T-helper 22 cell (primary cell): ENCODE data around the gene IL1RN.

Experiments used
- DNase-seq: peaks from one replicate; pipeline ENCODE4 v3.0.0-alpha.2; 2020; ENCODE audit warnings: low read depth

IL1RN gene

DNA sequence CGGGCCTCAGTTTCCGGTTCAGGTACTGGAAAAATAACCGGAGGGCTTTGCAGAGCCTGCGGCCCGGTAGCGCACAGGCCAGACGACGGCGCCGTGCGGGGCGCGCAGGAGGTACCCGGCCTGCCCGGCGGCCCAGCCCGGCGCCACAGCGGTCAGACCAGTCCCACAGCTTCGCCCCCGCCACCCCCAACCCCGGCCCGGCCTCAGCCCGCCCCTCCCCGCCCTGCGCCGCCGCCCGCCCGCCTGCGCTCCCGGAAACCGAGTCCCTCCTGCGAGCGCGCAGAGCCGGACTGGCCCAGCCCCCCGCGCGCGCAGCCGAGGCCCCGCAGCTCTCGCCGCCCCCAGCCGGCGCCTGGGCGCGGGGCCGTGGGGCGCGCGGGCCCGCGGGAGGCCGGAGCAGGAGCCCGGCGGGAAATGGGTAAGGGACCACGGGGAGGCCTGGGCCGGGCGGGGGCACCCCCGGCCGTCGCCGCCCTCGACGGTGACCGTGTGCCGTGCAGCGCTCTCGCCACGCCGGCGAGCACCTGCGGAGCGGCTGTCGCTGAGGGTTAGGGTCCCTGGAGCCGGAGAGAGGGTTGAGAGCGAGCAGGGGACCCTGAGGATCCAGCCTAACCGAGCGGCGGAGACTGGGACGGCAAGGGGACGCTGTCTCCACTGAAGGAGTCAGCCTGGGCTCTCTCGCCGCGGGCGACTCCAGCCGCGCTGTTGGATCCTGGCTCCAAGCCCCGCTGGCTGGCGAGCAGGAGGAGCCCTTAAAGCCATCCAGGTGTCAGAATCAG lies 29.9 kb downstream of the IL1RN start:
- DNase-seq: no peak

DNA sequence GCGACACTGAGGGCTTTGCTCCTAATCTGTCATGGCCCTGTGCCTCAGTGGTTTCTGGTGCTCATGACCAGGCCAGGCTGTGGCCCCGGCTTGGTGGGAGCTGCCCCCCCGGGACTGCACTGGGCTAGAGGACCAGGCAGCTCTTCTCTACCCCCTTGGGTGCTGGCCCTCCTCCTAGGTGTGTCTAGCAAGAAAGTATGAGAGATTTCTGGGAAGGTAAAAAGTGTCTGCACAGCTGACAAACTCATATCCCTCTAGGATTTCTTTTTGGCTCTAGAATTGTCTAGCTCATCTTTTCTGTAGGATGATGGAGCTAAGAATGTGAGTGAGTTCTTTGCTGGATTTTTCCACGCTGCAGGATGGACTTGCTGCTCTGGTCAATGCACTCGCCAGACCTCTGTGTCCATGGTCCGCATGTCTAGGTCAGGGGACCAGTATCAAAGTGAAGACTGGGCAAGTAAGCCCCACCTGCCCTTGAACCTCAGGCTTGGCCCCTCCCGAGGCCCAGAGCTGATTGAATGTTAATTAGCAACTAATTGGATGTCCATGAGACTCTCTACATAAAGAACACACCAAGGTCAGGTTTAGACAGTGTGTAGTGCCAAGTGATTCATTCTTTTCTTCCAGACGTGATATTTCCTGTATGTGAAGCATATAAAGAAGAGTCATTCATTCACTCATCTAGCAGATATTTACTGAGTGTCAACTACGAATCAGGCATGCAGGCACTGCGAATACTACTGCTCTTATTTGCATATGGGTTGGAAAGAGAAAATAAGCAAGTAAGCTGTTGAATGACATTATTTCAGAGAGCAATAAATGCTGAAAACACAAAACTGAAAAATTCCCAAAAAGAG lies 30.7 kb downstream of the IL1RN start:
- no peak for DNase-seq

DNA sequence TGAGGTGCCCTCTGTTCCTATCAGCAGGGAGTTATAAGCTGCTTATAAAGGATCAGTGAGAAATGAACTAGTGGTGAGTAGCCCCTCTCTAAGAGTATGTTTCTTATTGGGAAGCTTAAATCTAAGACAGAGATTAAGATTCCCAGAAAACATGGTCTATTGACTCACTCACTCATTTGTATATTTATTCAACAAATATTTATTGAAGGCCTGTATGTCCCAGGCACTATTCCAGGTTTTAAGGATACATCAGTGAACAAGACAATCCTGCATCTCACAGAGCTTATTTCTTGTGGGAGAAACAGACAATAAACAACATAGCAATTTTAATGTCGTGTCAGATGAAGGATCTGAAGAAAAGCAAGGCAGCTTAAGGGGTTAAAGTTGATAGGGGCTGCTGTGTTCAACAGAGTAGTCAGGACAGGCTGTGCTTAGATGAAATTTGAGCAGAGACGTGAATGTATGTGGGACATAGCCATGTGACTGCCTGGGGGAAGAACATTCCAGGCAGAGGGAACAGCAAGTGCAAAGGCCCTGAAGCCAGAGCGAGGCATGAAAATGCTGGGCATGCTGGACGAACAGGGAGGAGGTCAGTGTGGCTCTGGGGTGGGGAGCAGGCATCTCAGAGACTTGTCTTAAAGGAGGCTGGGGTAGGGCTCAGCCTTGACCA lies 31.6 kb downstream of the IL1RN start:
- DNase-seq: no peak

DNA sequence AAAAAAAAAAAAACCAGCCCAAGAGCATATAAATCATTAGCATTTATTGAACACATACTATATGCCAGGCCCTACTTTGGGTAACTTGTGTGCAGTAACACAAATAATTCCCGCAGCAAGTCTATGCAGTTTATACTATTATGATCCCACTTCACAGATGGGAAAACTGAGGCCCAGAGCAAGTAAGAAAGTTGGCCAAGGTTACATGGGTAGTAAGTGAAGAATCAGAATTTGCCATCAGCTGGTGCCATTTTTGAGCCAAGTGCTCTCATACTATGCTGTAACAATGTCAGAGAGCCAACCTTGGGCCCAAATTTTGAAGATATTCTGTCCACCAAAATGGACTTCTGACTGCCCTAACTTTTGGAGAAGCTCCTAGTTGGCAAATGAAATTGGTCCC lies 32.9 kb downstream of the IL1RN start:
- DNase-seq: no peak

DNA sequence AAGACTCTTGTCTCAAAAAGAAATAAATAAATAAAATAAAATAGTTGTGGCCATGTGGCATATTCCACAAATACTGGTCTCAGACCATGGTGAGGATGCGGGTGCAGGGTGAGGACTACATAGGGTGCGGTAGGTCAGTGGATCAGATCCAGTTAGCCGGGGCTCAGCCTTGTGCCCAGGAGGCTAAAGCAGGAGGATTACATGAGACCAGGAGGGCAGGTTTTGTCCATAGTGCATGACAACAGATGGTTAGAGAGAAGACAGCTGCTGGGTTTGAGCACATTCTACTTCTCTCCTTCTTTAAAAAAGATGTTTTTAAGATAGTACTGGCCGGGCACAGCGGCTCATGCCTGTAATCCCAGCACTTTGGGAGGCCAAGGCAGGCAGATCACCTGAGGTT lies 33.6 kb downstream of the IL1RN start:
- DNase-seq: no peak

DNA sequence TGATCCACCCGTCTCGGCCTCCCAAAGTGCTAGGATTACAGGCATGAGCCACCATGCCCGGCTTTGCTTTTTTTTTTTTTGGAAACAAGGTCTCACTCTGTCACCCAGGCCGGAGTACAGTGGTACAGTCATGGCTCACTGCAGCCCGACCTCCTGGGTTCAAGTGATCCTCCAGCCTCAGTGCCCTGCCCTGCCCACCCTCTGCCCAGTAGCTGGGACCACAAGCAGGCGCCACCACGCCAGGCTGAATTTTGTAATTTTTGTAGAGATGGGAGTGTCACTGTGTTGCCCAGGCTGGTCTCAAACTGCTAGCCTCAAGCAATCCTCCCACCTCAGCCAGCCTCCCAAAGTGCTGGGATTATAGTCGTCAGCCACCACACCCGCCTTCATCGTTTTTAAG lies 34.8 kb downstream of the IL1RN start:
- no peak for DNase-seq

DNA sequence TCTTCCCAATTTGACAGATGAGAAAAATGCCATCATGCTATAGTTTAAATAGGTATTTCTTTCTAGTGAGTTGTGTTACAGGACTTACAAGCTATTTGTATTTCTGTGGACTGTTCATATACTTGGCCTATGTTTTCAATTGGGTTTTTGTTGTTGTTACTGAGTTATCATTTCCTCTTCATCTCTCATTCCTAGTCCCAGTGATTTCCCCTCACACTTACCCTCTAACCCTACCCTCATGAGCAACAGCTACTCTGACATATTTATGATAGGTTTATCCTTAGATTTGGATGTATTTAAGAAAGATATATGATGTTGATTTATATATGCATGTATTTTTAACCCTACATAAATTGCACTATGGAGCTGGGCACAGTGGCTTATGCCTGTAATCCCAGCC lies 35.5 kb downstream of the IL1RN start:
- no peak for DNase-seq

DNA sequence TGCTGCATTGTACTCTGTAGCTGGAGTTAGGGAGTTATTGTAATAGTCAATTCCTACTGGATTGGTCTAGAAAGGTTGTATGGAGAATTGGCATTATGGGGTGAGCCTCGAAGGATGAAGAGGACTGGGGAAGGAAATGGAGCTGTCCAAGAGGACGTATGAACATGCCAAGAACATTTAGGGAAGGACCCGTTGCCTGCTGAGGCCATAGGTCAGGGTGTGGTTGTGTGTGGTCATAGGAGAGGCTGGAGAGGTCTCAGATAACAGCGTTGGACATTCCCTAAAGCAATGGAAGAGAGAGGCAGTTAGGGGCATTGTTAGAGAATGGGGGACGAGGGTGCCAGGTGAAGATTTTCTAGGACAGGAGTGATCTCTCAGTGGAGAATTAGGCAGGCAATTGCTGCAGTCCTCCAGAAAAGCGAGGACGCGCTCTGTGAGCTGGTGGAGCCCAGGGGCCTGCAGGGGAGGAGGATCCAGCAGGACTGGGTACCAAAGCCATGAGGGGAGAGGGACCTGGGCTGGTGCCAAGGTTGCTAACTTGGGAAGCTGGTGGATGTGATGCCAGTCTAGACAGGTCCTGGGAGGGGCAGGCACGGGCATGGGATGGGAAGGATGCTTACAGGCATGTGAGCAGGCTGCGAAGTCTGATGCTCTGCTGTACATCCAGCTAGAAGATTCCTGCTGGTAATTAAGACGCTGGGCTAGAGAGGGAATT lies 37.0 kb downstream of the IL1RN start:
- no peak for DNase-seq

DNA sequence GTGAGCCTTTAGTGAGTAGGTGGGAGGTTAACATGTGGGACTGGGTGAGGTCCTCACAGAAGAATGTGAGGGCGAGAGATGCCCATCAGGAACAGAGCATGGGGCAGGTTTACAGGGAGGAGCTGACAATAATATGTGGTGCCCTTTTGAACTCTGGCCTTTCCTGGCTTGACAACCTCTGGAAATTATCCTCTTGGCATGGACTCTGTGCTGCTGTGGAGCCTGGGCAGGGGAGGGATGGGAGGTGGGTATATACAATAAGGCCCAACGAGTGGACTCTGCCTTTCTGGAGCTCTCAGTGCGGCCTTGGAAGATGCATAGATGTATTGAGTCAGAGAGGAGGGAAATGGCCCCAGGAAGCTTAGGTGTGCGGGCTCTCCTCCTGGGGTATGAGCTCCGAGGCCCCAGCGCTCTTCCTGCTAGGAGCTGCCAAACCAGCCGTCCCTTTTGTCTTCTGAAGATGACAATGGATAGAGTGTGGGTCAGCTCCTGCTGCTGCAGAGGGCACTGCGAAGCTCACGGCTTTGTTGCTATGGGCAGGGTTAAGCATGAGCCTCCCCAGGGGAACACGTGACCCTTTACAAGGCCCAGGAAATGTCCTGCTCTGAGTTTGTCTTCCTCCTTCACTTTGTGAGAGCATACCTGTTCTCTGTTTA lies 37.7 kb downstream of the IL1RN start:
- DNase-seq: no peak

DNA sequence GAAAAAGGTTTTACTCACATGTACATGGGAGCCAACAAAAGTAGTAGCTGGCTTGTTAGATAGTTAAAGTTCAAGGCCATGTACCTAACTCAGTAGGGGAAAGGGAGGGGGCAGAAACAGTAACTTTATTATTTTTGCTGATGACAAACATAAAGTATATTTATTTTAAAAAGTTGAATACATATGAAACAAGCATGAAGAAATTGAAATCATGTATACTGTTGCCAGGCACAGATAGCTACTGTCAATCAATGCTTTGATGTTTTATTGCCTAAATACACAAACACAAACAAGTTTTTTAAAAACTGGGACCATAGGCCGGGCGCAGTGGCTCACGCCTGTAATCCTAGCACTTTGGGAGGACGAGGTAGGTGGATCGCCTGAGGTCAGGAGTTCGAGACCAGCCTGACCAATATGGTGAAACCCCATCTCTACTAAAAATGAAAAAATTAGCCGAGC lies 38.8 kb downstream of the IL1RN start:
- DNase-seq: no peak

DNA sequence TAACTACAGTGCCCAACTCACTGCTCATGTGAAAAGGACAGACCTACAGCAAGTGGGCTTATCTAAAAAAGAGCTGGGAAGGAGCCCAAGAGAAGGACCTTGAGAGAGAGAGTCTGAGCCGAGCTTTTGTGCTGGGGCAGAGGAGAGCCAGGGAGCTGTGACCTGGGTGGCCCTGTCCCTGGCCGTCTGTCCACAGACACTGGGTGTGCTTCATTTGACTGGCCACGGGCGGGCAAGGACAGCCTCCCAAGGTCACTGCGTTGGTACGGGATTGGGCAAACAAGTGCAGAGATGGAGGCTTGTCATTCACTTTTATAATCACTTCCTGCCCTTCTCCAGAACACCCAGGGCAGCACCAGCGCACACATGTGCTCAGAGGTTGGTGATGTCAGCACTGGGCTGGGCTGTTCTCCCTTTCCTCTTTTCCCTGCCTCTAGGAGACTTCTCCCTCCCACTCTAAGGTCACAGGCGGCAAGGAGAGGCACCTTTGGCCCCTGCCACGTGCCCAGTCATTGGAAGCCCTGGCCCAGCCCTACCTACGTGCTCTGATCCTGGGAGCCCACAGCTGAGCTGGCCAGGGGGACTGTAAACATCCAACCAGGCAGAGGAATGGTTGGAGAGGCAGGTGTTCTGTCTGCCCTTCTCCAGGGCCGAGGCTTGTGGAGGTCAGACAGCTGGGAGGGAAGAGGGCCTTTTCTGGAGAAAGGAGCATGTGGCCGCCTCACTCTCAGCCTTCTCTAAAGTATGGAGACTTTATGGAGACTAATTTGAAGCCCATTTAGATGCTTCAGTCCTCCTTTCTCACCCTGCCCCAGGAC lies 39.9 kb downstream of the IL1RN start:
- no peak for DNase-seq

DNA sequence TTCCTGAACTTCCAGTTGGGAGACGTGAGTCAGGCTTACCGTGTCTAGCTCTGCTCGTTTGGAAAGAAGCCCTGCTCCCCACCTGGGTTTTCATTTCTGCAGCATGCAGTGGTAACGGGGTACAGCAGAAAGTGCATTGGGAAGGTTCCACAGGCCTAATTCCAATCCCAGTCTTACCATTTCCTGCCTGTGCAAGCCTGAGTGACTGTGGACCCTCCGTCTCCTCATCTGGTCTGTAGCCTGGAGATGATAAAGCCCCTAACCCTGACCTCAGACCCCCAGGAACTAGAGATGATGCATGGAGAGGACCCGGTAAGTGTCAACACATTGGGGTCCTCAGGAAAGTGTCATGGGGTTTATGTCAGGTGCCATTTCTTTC lies 40.6 kb downstream of the IL1RN start:
- DNase-seq: no peak

DNA sequence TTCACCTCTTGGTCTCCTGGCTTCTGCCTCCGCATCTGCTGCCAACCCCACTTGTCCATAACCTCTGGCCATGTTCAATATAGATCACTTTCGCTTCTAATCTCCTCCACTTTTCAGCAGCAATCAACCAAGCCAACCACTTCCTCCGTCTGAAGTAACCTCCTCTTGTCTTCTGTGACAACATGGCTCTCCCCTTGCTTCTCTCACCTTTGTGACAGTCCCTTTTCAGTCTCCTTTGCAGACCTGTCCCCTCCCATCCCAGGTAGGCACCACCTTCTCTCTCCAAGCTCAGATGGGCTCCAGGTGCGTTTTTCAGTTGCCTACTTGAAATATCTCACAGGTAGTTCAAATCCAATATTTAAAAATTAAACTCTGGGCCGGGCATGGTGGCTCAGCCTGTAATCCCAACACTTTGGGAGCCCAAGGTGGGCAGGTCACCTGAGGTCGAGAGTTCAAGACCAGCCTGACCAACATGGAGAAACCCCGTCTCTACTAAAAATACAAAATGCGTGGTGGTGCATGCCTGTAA lies 41.7 kb downstream of the IL1RN start:
- DNase-seq: no peak

DNA sequence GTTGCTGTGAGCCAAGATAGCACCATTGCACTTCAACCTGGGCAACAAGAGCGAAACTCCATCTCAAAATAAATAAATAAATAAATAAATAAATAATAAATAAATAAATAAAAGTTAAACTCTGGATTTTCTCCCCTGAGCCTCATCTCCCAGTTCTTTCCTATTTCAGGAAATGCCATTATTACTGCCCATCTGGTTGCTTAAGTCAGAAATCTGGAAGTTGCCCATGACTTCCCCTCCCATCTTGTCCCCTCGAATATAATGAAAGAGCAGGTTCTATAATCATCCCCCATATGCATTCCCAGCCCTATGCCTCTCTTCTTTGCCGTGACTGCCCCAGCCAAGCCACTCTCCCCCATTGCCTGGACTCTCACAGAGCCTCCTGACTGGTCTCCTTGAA lies 42.2 kb downstream of the IL1RN start:
- DNase-seq: no peak

DNA sequence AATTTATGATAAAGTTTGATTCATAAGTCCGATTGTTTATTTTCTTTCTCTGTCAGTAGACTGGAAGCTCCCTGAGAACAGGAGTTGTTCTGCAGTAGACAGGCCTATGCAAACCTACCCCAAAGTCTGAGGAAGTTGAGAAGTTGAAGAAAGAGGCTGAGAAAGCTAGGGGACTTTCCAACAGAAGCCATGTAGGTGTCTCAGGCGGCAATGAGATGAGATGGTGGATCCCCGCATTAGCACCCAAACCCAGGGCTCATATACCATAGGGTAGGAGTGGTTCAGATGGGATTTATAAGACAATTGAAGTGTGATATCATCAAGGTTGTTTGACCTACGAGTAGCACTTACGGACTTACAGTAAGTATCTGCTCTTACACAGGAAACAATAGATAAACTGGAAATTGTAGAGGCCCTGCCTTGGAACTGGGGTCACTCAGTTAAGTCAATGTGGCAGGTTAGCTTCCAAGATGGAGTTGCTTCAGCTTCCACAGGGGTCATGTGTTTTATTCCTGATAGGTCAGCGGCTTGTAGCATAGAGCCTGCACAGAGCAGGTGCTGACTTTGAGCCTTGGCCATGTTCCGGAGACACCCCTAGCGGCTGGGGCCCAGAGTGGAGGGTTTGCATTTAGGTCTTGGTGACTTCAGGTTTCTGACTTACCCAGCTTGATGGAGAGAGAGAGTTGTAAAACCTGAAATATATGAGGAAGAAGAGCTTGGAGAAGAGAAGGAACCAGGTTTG lies 44.1 kb downstream of the IL1RN start:
- DNase-seq: no peak

DNA sequence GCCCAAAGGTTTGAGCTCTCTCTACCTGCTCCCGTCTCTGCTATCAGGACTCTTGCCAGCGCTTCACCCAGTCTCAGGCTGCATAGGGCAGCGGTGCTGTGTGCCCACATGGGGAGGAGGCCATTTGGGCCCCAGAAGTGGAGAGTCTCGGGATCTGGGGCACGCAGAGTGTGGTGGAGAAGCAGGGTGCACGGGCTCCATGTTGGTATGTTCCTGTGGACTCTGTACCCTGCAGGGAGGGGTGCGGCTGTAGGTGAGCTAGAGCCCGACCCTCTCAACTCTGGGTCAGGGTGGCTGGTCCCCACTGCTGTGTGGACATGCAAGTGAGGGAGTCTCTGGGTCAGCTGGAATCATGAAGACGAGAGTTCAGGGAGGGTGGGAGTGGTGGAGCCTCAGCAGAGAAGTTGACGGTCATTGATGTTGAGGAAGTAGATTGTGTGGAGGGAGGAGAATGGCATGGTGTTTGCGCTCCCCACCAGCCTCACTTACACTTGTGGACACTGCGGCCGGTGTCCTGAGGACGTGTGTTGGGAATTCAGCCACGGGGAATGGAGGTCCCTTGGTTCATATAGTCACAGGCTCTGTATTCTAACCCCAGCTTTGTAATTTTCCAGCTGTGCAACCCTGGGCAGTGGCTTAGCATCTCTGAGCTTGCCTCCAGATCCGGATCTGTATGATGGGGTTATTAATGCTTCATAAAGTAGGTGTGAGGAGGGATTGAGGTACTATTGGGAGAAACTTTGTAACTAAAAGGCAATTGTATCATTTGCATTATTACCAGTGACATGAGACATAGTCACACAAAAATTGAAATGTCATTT lies 45.5 kb downstream of the IL1RN start:
- DNase-seq: no peak

DNA sequence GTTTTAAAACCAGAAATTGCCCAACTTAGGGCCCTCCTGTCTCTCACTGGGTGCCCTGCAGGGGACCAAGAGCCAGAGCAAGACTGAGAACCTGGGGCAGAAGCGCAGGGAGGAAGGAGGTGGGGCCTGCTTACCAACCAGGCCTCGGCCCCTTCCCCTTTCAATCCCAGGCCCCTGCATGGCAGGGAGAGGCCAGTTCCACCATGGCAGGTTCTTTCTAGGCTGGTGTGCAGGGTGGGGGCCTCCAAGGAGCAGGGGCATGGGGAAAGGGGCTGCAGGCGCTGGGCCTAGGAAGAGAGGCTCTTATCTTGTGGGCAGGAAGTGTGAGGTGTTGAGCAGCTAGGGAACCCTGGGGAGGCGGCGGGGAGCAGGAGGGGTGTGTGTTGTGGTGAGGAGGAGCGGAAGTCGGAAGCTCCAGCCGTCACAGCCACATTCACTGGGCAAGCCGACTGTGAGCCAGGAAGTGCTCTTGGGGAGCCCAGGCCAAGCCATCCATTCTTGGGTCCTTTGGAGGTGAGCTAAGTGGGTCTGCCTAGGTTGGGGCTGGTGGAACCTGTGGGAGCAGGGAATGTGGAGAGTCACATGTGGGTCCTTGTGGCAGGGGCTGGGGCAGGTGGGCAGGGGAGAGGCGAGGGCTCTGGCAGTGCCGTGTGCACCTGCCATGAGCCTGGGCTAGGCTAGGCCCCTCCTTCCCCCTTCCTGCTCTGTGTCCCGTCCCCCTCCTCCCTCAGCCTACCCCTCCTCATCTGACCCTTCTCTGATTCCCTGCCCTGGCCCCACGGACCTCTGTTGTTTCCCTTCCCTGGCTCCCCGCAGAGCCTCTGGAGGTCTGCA lies 46.4 kb downstream of the IL1RN start, which contains the start of gene PSD4:
TSS of gene PSD4 (plus strand) at position 430 of the 834 bp plus-strand sequence. CDS start 8,486 bp downstream, outside the sequence.
- peak; percentile 82 for DNase-seq

DNA sequence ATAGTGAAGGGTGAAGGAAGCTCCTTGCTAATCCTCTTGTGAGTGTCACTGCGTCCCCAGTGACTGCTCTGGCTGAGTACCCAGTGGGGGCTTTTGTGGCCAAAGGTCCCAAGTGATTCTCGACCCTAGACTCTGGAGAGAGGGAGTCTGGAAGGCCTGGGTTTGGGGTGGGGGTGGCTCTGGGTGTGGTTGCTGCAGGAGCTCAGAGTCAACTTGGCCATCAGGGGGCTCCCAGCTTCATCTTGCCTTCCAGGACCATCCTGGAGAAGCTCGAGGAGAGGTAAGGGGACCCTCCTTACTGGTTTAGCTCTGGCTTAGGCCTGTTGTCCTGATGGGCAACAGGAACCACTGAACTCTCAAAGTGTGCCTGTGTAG lies 47.0 kb downstream of the IL1RN start:
- DNase-seq: no peak
